Stimulated activated naive CD4-positive, alpha-beta T cell (primary cell): Measurements from ENCODE around the gene ADD1.
"Not testable (repeated sequence)": the region's sequence is repeated elsewhere in the genome, so short reads cannot be mapped to it uniquely, and the experiment has no call there.

ENCODE experiments used
- DNase-seq, 6 experiments: peaks; one replicate each; lab custom pipeline; 2025; lab: John Stamatoyannopoulos, UW

The ADD1 gene

DNA sequence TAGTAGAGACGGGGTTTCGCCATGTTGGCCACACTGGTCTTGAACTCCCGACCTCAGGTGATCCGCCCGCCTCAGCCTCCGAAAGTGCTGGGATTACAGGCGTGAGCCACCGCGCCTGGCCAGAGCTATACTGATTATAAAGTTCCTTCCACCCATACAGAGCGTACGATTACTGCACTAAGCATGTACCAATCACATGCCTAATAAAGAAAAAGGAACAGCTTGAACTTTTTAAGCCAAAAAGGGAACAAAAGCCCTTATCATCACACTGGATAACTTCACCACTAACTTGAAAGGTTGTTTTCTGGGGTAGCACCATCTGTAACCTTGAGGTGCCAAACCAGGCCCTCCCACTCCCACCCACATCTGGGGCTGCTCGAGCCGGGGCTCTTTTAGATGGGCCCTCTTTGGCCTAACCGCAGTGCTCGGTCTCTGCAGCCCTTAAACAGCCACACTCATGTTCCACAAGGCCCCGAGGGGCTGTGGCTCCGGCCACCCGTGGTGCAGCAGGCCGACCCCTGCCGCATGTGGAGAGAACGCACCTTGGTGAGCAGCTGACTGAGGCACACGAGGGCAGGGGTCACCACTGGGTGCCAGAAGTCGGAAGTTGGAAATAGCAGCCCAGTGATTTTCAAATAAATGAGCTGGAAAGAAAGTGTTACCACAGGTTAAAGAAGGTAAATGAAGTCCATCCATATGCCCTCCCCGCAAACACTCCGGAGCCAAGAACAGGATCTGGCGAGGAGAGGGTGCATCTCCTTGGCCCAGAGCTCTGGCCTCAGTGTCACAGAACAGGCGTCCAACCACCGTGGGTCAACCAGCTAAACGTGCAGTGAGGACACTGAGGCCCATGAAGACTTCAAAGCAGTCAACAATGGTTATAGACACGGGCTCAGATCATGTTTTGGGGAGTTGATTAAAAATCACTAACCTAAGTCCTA, 101.2 kb downstream of the ADD1 start:
- no peak for DNase-seq

GRCh38 chr4:2945619-2946604, 102.3 kb downstream of the ADD1 start:
- DNase-seq = not testable (repeated sequence)

- DNase-seq = no peak
These were observed 103.4 kb downstream of the ADD1 start for GRCh38 chr4:2946812-2947600.

DNA sequence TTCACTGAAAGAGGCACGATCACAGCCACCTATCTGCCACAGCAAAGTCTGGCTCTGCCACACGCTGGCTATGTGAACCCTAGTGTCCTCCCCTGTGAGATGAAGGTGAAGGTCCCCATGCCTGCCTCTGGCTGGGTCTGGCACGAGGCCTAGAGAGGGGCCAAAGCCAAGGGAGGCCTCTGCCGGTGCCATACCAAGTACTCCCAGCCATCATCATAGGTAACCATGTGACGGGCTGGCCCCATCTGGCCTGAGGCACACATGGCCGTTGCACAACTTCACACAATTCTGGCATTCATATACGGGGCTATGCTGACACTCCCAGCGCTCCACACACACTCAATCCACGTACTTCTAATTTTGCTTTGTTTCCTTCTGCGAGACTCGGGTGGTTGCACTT, 104.3 kb downstream of the ADD1 start:
- DNase-seq = no peak

GRCh38 chr4:2948895-2949781, 105.5 kb downstream of the ADD1 start:
- DNase-seq = no peak

GRCh38 chr4:2949782-2950125, 106.1 kb downstream of the ADD1 start:
- DNase-seq = no peak

DNA sequence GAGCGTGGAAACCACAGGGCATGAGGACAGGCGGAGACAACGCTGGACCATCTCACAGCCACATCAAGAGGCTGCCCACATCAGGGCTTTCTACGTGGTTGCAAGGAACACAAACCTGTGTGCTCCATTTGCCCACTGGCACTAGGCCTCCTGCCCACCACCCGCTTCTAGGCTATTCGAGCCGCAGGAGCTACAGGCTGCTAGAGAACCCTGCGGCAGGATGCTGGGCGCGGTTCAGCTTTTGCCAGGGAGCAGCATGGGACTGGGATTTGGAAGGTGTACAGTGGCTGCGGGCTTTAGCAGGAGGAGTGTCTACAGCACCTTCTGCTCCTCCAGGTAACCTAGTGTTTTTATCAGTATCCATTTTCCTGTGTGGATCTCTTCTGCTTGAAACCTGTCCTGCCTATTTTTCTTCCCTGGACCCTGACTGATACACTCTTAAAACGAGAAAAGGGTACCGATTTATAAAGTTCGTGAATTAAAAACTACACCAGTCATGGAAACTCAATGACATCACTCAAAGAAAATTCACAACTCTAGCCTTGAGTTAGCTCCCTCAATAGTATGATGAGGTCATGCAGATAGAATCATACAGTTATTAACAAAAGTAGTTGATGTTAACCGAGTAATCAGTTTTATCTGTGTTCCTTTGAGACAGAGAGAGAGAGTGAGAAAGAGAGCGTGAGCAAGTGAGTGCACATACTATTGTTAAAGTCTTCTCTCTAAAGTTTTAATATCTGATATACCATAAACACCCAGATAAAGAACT, 106.8 kb downstream of the ADD1 start:
- DNase-seq = no peak

DNA sequence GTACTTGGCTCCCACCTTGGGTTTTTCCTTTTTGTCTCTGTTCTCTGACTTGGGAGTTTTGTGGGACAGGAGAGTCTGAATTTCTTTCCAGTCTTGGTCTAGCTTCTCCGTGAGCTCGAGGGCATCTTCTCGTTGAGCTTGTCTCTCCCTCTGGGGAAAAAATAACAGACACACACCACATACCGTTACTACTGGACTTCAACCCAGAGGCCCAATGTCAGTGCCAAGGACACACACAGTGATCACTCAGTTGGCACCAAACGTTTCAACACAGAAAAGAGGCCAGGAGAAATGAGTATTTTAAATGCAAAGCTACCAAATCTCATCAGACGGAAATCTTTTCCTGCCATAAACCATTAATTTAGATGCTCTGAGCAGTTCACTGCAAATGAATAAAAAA, 109.9 kb downstream of the ADD1 start:
- no peak for DNase-seq

DNA sequence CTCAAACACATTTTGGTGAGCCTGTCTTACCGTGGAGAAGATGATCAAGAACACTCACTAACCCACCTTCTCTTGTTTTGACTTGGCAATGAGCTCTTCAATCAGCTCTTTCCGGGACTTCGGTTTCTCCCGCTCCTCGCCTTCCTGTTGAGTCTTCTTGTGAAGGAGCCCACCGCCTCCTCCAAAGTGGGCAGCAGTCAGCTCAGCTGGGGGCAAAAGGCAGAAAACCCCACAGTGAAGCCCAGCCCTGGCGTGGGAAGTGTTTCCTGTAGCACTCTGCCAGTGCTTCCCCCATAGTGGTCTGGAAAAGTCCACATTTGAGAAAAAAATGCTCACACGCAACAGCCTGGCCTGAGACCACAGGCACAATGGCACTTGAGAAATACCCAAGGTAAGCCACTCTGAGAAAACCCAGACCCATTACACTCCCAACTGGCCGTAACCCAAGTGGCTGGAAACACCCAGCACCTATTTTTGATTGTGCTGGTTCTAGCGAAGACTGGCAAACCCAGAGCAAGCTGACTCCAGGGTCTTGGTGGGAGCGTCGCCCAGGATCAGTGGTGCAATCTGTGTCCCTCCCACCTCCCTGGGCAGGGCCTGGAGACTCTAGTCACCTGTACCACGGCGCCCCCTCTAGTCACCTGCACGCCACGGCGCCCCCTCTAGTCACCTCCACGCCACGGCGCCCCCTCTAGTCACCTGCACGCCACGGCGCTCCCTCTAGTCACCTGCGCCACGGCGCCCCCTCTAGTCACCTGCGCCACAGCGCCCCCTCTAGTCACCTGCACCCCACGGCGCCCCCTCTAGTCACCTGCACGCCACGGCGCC, 110.9 kb downstream of the ADD1 start:
- peak; percentile 12 to 65 (median 30) for DNase-seq

DNA sequence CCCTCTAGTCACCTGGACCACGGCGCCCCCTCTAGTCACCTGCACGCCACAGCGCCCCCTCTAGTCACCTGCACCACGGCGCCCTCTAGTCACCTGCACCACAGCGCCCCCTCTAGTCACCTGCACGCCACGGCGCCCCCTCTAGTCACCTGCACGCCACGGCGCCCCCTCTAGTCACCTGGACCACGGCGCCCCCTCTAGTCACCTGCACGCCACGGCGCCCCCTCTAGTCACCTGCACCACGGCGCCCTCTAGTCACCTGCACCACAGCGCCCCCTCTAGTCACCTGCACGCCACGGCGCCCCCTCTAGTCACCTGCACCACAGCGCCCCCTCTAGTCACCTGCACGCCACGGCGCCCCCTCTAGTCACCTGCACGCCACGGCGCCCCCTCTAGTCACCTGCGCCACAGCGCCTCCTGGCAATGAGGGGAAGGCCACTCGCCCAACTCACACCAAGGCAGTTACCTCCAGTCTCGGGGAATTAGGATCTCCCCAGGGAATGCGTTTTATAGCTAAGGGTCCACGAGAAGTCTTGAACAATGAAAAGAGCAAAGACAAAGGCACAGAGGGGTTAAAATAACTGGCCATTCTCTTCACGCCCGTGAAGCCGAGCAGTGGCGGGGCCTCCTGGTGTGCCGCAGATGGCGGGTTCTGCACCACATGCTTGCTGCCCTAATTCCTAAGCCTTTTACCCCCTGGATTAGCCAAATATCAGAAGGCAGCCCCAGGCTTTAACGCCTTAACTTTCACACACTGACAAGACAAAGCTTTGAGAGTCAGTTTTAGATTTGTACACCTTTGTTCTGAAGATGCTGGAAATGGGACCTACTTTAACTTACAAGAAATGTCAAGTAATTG, 111.8 kb downstream of the ADD1 start:
- not testable (repeated sequence) for DNase-seq

DNA sequence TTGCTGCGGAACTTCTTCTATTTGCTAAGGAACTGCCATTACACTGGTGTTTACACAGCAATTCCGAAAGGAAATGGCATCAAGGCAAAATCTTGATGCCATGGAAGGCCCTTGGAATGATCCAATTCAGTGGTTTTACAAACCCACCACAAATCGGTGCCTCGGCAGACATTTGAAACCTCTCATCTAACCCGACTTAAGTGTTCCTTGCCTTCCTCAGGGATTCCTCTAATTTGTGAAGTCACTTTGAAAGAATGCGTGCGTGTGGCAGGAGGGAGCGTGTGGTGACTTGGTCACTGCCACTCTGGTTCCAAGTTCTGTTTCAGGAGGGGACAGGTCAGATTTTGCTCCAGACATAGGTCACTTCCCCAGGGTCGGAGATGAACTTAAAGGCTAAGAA, 114.8 kb downstream of the ADD1 start:
- DNase-seq = no peak

DNA sequence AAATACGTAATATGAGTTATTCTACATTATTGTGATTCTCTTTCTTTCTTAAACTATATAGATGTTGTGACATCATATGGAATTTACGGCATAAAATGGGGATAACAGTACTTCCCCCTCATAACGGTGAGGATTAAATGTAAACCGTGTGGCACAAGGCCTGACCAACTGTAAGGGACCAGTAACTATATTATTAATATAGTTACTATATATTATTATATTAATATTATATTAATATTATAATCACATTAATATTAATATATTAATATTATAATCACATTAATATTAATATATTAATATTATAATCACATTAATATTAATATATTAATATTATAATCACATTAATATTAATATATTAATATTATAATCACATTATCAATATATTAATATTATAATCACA, 116.8 kb downstream of the ADD1 start:
- DNase-seq = not testable (repeated sequence)

GRCh38 chr4:2961421-2961810, 117.8 kb downstream of the ADD1 start:
- peak in 1 of 6 experiments; percentile 9 for DNase-seq

DNA sequence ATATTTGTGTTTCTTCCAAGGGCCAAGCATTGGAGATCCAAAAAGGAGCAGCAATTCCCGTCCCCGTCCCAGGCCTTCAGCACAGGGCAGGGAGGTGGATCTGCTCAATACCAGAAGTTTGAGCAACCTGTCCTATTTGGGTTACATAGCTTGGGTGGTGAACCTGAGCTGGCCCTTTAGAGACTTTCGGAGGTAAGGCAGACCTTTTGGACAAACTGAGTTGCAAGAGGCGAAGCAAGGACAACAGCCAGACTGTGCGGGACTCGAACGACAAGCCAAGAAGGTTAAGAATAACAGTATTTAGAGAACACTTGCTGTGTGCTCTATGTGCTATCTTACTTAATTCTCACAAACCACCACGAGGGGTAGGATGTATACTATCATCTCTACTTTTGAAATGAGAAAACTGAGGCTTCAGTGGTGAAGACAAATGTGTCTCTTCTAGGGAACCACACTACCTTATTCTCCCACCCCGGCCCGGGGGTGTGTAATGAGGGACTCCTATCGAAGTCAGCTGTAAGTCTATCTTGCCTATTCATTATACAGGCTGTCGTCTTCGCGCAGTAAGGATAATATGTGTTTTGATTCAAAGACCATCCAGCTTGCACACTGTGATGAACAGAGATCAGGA, 118.3 kb downstream of the ADD1 start:
- peak in 4 of 6 experiments; percentile 17 to 48 (median 40) for DNase-seq

DNA sequence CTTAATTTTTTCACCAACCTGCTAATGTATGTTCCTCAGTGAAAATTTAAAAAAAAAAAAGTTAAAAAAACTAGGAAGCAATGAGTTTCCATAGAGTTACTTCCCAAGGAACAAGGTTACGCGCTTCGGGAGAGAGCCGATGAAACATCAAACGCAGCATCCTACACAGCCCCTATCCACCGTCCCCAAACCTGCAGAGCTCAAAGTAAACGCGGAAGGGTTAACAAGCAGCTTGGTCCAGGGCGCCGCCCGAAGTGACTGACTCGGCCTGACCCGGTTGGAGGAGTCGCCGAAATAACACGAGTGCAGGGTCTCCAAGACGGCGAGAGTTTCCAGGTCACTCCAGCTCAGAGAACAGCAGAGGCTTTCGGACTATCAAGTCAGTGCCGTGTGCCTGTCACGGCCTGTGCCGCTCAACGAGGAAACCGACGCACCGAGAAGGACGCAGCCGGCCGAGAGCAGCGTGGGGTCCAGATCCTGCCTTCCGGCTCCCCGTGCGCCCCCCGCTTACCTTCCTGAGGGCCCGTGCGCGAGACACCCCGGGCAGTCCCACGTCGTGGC, 119.0 kb downstream of the ADD1 start:
- no peak for DNase-seq

DNA sequence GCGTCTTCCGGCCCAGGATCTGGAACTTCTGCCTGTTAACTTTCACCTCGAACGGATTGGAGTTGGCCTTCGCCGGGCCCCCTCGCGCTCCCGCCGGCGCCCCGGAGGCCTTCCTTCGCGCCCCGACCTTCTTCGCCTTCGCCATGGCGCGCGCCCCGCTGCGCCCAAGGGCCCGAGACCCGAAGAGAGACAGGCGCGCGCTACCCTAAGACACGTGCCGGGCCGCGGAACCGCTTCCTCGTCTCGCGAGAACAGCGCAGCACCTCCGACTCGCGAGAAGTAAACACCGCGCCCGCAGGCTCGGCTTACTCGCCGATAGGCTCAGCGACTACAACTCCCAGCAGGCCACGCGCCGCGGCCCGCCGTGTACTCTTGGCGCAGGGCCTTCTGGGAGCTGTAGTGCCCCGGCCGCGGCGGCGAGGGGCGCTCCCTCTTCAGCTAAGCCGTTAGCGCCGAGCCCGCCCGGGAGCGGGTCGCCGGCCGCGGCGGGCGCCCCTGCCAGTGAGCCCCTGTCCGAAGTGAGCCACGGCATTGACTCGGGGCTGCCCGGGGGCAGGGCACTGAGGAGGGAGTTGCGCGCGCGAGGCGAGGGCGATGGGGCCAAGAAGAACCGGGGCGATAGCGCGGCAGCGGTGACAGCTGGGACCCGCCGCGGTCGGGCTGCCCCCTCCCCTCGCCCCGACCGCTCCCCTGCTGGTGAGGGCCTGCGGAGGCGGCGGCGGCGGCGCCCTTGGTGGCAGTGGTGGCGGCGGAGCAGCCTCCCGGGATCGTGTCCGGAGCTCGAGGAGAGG, 119.7 kb downstream of the ADD1 start, which contains the start of the genes GRK4 and NOP14:
Gene GRK4 (plus strand): TSS at position 397 of the 791 bp plus-strand sequence. CDS start 500 bp downstream, outside the sequence.
Gene NOP14 (minus strand): TSS at position 232 of the 791 bp plus-strand sequence. CDS start 87 bp downstream, at position 145.
- DNase-seq = peak; percentile 91 to 97 (median 95)
